Activated CD8-positive, alpha-beta memory T cell treated with anti-CD3 and anti-CD28 coated beads, Interleukin-2, amount 50 U/mL, for 24 hours (primary cell): ENCODE measurements around the gene NELL1.
"Not testable (repeated sequence)": the region's sequence is repeated elsewhere in the genome, so short reads cannot be mapped to it uniquely, and the experiment has no call there.

Experiments used
- DNase-seq: peaks from one replicate; pipeline ENCODE4 v3.0.0-alpha.2; 2020; ENCODE audit errors: extremely low read depth

The NELL1 gene

DNA sequence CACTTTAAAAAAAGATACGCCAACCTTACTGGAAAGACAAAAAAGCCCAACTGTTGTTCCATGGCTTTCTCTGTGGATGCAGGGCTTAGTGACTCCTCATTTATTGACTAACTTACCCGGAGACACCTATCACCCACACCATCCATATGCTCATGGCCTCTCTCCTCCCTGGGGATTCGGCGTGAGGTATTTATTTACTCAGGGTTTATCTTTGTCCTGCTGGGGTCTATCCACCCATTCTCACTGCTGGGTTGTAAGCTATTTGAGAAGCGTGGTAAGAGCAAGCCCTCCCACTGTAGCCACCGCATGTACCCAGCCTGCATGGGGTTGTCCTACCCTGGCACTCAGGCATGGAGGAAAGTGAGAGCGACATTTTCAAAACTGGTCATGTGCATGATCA, 93.6 kb downstream of the NELL1 start:
- DNase-seq: no peak

DNA sequence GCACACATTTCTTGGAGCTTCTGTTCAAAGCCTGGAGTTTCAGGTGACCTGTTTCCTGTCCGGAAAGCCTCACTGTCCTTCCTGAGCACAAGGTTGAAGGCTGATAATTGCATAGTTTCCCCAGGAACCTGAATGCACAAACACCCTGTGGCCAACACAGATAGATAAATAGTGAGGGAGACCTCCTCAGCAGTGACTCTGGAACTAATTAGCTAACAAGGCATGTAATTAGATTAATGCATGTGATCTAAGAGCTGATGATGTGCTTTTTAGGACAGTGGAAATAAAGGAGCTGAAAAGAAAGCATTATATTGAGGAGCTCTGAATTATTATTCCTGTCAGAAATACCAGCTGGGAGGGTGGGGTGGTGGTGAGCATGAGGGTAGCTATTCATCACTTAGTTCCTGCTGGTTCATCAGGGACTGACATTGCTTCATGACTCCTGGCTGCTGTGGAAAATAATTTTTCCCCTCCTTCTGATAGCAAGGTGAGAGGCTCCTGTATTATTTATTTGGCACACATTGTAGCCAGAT, 101.1 kb downstream of the NELL1 start:
- DNase-seq: no peak

GRCh38 chr11:20771026-20771425, 101.6 kb downstream of the NELL1 start:
- DNase-seq: no peak

GRCh38 chr11:20771681-20772080, 102.3 kb downstream of the NELL1 start:
- DNase-seq: no peak

DNA sequence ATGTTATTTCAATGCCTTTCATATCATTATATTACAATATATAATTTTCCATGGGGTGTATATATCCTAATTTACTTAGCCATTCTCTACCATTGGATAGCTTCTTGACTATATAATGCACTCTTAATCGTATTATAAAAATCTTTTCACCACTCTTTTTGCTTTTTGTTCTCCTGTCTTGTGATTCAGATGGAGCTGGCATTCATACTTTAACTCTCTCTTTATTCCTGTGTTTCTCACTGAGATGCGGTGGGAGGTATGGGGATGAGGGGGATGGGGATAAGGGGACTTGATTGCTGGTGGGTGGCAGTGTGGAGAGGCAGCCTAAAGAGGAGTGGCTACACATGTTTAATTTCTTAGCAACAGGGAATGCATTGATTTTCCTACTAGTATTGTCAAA, 105.9 kb downstream of the NELL1 start:
- no peak for DNase-seq

- no peak for DNase-seq
Measured at GRCh38 chr11:20782775-20783174, 113.4 kb downstream of the NELL1 start.

GRCh38 chr11:20783220-20783619, 113.8 kb downstream of the NELL1 start:
- no peak for DNase-seq

DNA sequence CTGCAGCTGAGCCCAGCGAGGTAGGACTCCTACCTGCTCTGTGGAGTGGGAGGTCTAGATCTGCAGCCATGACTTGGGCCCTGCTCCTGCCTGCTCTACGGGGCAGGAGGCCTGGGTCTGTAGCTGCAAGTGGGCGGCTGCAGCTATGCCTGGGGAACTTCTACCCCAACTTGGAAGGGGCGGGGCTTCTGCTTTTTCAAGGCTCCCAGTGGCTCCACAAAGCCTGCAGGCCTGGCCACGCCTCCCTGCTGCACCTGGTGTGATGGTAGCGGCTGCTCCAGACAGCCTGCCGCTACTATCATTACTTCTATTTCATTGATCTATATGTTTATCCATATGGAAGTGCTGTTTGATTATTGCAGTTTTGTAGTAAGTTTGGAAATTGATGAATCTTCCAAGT, 121.2 kb downstream of the NELL1 start:
- no peak for DNase-seq

GRCh38 chr11:20795005-20795404, 125.6 kb downstream of the NELL1 start:
- no peak for DNase-seq

GRCh38 chr11:20808328-20808727, 138.9 kb downstream of the NELL1 start:
- no peak for DNase-seq

DNA sequence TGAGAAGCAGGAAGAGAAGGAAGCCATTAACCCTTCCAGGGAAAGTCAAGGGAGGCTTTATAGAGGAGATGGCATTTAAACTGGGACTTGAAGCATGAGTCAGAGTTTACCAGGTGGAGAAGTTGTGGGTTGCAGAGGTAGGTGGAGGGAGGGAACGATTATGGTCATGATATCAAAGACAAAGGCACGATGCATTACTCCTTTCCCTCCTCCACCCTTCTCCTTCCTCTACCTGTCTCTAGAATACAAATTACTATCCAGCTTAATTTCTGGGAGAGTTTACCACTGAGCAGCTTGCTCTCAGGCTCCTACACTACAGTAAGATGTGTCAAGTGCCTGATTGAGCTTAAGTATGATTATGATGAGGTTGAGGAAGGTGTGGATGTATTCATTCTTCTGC, 151.7 kb downstream of the NELL1 start:
- DNase-seq: no peak

DNA sequence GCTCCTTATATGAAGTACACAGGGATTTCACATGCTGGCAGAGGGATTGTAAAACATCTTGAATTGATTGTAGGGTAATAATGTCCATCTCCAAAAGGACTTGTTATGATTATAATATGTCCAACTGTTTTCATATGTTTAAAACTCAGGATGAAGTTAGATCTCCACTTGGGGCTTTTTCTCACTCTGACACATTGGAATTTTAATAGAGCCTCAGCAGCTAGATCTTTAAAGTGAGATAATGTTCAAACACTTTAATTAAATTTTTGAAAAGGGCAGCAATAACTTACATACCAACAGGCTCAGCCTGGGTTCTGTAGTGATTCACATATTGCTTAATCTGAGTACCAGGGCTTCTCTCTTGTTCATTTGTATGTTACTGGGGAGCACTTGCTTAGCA, 152.1 kb downstream of the NELL1 start:
- DNase-seq: no peak

DNA sequence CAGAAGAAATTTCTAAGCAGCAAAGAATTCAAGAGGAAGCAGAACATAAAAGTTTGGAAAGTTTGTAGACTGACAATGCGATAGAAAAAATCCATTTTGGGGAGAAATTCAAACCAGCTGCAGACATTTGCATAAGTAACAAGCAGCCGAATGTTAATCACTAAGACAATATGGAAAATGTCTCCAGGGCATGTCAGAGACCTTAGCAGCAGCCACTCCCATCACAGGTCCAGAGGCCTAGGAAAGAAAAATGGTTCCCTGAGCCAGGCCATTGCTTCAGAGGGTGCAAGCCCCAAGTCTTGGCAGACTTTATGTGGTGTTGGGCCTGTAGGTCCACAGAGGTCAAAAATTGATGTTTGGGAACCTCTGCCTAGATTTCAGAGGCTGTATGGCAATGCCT, 155.4 kb downstream of the NELL1 start:
- DNase-seq: no peak

DNA sequence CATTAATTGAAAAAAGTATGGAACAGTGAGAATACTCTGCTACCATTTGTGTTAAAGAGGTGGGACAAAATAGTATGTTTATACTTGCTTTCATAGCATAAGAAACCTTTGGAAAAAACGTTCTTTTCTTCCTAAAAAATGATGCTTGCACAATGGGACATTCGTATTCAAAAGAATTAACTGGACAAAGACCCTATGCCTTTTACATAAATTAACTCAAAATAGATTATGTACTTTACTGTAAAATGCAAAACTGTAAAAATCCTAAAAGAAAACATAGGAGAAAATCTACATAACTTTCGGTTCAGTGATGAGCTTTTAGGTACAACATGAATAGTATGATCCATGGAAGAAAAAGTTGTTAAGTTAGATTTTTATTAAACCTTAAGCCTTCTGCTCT, 166.2 kb downstream of the NELL1 start:
- no peak for DNase-seq

GRCh38 chr11:20839231-20839630, 169.8 kb downstream of the NELL1 start:
- DNase-seq: no peak

GRCh38 chr11:20840341-20840740, 171.0 kb downstream of the NELL1 start:
- no peak for DNase-seq

- no peak for DNase-seq
Measured at GRCh38 chr11:20844216-20844615, 174.8 kb downstream of the NELL1 start.

- no peak for DNase-seq
Measured at GRCh38 chr11:20844630-20845029, 175.2 kb downstream of the NELL1 start.

- no peak for DNase-seq
Measured at GRCh38 chr11:20854215-20854955, 185.0 kb downstream of the NELL1 start.

- DNase-seq: no peak
Measured at GRCh38 chr11:20861322-20861721, 191.9 kb downstream of the NELL1 start.

GRCh38 chr11:20862263-20862662, 192.9 kb downstream of the NELL1 start:
- DNase-seq: not testable (repeated sequence)

GRCh38 chr11:20864628-20865027, 195.2 kb downstream of the NELL1 start:
- no peak for DNase-seq

DNA sequence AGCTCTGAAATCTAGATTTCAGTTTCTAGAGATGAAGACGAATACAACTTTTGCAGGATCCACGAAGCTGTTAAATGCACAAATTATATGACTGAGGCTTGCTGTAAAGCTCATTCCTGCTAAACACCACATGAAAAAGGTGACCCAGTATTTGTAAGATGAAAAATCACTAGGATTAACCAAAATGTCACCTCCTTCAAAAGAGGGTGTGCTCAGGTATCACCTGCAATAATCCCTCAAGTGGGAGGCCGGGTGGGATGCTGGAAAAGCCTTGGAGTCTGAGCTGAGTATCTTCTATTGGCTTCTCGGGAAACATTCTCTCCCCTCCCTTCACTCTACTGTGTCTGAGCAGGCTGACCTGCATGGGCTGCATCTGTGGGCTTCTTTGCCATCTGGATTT, 195.8 kb downstream of the NELL1 start:
- DNase-seq: no peak

DNA sequence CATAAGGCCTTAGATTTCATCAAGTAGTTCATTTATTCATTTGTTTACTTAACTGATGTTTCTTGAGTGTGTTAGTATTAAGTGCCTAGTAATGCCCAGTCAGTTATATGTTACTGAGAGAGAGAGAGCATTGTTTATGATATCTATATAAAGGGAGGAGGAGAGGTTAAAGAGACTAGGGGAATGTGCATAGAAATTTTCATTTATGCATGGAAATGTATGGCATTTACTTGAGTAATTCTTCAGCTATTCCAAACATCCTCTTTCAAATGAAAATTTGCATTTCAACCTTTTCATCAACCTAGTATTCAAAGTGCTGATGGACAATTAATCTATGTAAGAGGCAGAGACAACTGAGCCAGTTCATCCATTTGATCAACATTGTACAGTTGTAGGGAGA, 199.7 kb downstream of the NELL1 start:
- DNase-seq: no peak
